ENCODE results near the gene HSD17B8.

The HSD17B8 gene

GRCh38 chr6:33198853-33199436 is 5.5 kb upstream of the HSD17B8 start:
- Histone ChIP-seq H3K36me3 (ENCODE audit: control insufficient read depth in 5 of 5, insufficient read depth in 5 of 5, low read length in 5 of 5) (peaks cover 7 to 63% (median 56%) of the 10 kb centered on the region in 5 donors), H3K27me3 (ENCODE audit: control insufficient read depth in 5 of 5, insufficient read depth in 4 of 5, low read length in 5 of 5) (no peaks in the 10 kb centered on the region), H3K9ac (ENCODE audit: low read length in 5 of 5) (peak overlapping the region in 3 of 5 donors; percentile 90 to 99 (median 95)), H3K4me3 (ENCODE audit: low read depth in 1 of 5, low read length in 5 of 5) (peak overlapping the region in 4 of 5 donors; percentile 91 to 95 (median 94)), H3K4me1 (ENCODE audit: control insufficient read depth in 5 of 5, insufficient read depth in 5 of 5, low read length in 5 of 5) (peaks cover 14 to 50% (median 43%) of the 10 kb centered on the region in 5 donors), H3K9me3 (ENCODE audit: control insufficient read depth in 5 of 5, low read length in 5 of 5) (no peaks in the 10 kb centered on the region), H3K27ac (ENCODE audit: low read depth, low read length) (peak overlapping the region; percentile 96)

GRCh38 chr6:33199687-33200218 is 4.7 kb upstream of the HSD17B8 start:
- H3K36me3 ChIP-seq (ENCODE audit: control insufficient read depth in 5 of 5, insufficient read depth in 5 of 5, low read length in 5 of 5) = peaks cover 7 to 55% (median 48%) of the 10 kb centered on the region in 5 donors
- peaks cover 17 to 57% (median 50%) of the 10 kb centered on the region in 5 donors for H3K4me1 ChIP-seq (ENCODE audit: control insufficient read depth in 5 of 5, insufficient read depth in 5 of 5, low read length in 5 of 5)
- H3K4me3 ChIP-seq (ENCODE audit: low read depth in 1 of 5, low read length in 5 of 5) = peak overlapping the region; percentile 91 to 95 (median 93)
- no peaks in the 10 kb centered on the region for H3K9me3 ChIP-seq (ENCODE audit: control insufficient read depth in 5 of 5, low read length in 5 of 5)
- no peaks in the 10 kb centered on the region for H3K27me3 ChIP-seq (ENCODE audit: control insufficient read depth in 5 of 5, insufficient read depth in 4 of 5, low read length in 5 of 5)
- H3K9ac ChIP-seq (ENCODE audit: low read length in 5 of 5) = peak overlapping the region; percentile 65 to 99 (median 95)
- H3K27ac ChIP-seq (ENCODE audit: low read depth, low read length) = peak overlapping the region; percentile 96

- Histone ChIP-seq H3K4me3 (ENCODE audit: low read depth in 1 of 5, low read length in 5 of 5) (peak within 1 kb of the TSS; percentile 91 to 95 (median 93)), H3K4me1 (ENCODE audit: control insufficient read depth in 5 of 5, insufficient read depth in 5 of 5, low read length in 5 of 5) (peaks cover 17 to 64% (median 57%) of the 10 kb centered on the region in 5 donors), H3K27me3 (ENCODE audit: control insufficient read depth in 5 of 5, insufficient read depth in 4 of 5, low read length in 5 of 5) (no peaks in the 10 kb centered on the region), H3K9ac (ENCODE audit: low read length in 5 of 5) (peak within 1 kb of the TSS; percentile 89 to 99 (median 96)), H3K9me3 (ENCODE audit: control insufficient read depth in 5 of 5, low read length in 5 of 5) (no peaks in the 10 kb centered on the region), H3K36me3 (ENCODE audit: control insufficient read depth in 5 of 5, insufficient read depth in 5 of 5, low read length in 5 of 5) (peaks cover 7 to 48% (median 40%) of the 10 kb centered on the region in 5 donors), H3K27ac (ENCODE audit: low read depth, low read length) (peak within 1 kb of the TSS; percentile 96)
These were observed 4.0 kb upstream of the HSD17B8 start, which contains the start of the genes RXRB and SLC39A7 for GRCh38 chr6:33200219-33201146. TSS of gene RXRB (minus strand) at chr6:33200665. CDS start at chr6:33200476, 189 bp downstream. TSS of gene SLC39A7 (plus strand) at chr6:33200867. CDS start at chr6:33201246, 379 bp downstream.

- no peaks in the 10 kb centered on the region for H3K9me3 ChIP-seq (ENCODE audit: control insufficient read depth in 5 of 5, low read length in 5 of 5)
- H3K27ac ChIP-seq (ENCODE audit: low read depth, low read length) = peak overlapping the region; percentile 96
- H3K4me3 ChIP-seq (ENCODE audit: low read depth in 1 of 5, low read length in 5 of 5) = peak overlapping the region; percentile 91 to 94 (median 92)
- H3K27me3 ChIP-seq (ENCODE audit: control insufficient read depth in 5 of 5, insufficient read depth in 4 of 5, low read length in 5 of 5) = no peaks in the 10 kb centered on the region
- peaks cover 7 to 41% (median 34%) of the 10 kb centered on the region in 5 donors for H3K36me3 ChIP-seq (ENCODE audit: control insufficient read depth in 5 of 5, insufficient read depth in 5 of 5, low read length in 5 of 5)
- H3K9ac ChIP-seq (ENCODE audit: low read length in 5 of 5) = peak overlapping the region; percentile 89 to 99 (median 96)
- H3K4me1 ChIP-seq (ENCODE audit: control insufficient read depth in 5 of 5, insufficient read depth in 5 of 5, low read length in 5 of 5) = peaks cover 17 to 64% (median 57%) of the 10 kb centered on the region in 5 donors
These were observed 3.3 kb upstream of the HSD17B8 start for GRCh38 chr6:33201147-33201545.

GRCh38 chr6:33201935-33202334 is 2.5 kb upstream of the HSD17B8 start:
- Histone ChIP-seq H3K9me3 (ENCODE audit: control insufficient read depth in 5 of 5, low read length in 5 of 5) (no peaks in the 10 kb centered on the region), H3K27ac (ENCODE audit: low read depth, low read length) (peak overlapping the region; percentile 96), H3K36me3 (ENCODE audit: control insufficient read depth in 5 of 5, insufficient read depth in 5 of 5, low read length in 5 of 5) (peaks cover 7 to 34% (median 28%) of the 10 kb centered on the region in 5 donors), H3K27me3 (ENCODE audit: control insufficient read depth in 5 of 5, insufficient read depth in 4 of 5, low read length in 5 of 5) (no peaks in the 10 kb centered on the region), H3K4me3 (ENCODE audit: low read depth in 1 of 5, low read length in 5 of 5) (peak overlapping the region; percentile 91 to 94 (median 92)), H3K9ac (ENCODE audit: low read length in 5 of 5) (peak overlapping the region in 3 of 5 donors; percentile 22 to 98 (median 90)), H3K4me1 (ENCODE audit: control insufficient read depth in 5 of 5, insufficient read depth in 5 of 5, low read length in 5 of 5) (peaks cover 17 to 64% (median 57%) of the 10 kb centered on the region in 5 donors)

- peaks cover 7 to 26% (median 19%) of the 10 kb centered on the region in 5 donors for H3K36me3 ChIP-seq (ENCODE audit: control insufficient read depth in 5 of 5, insufficient read depth in 5 of 5, low read length in 5 of 5)
- H3K4me1 ChIP-seq (ENCODE audit: control insufficient read depth in 5 of 5, insufficient read depth in 5 of 5, low read length in 5 of 5) = peaks cover 17 to 65% (median 57%) of the 10 kb centered on the region in 5 donors
- H3K9ac ChIP-seq (ENCODE audit: low read length in 5 of 5) = peak overlapping the region in 1 of 5 donors; percentile 16
- H3K4me3 ChIP-seq (ENCODE audit: low read depth in 1 of 5, low read length in 5 of 5) = no peak overlapping the region
- H3K27ac ChIP-seq (ENCODE audit: low read depth, low read length) = no peak overlapping the region
- no peaks in the 10 kb centered on the region for H3K9me3 ChIP-seq (ENCODE audit: control insufficient read depth in 5 of 5, low read length in 5 of 5)
- H3K27me3 ChIP-seq (ENCODE audit: control insufficient read depth in 5 of 5, insufficient read depth in 4 of 5, low read length in 5 of 5) = no peaks in the 10 kb centered on the region
These were observed 1.7 kb upstream of the HSD17B8 start for GRCh38 chr6:33202799-33203198.

GRCh38 chr6:33203443-33204164 is 851 bp upstream of the HSD17B8 start:
- Histone ChIP-seq H3K9ac (ENCODE audit: low read length in 5 of 5) (no peak overlapping the region), H3K27ac (ENCODE audit: low read depth, low read length) (peak overlapping the region; percentile 50), H3K4me3 (ENCODE audit: low read depth in 1 of 5, low read length in 5 of 5) (peak overlapping the region in 1 of 5 donors; percentile 11), H3K36me3 (ENCODE audit: control insufficient read depth in 5 of 5, insufficient read depth in 5 of 5, low read length in 5 of 5) (peaks cover 7 to 23% (median 19%) of the 10 kb centered on the region in 5 donors), H3K27me3 (ENCODE audit: control insufficient read depth in 5 of 5, insufficient read depth in 4 of 5, low read length in 5 of 5) (no peaks in the 10 kb centered on the region), H3K9me3 (ENCODE audit: control insufficient read depth in 5 of 5, low read length in 5 of 5) (no peaks in the 10 kb centered on the region), H3K4me1 (ENCODE audit: control insufficient read depth in 5 of 5, insufficient read depth in 5 of 5, low read length in 5 of 5) (peaks cover 17 to 60% (median 52%) of the 10 kb centered on the region in 5 donors)

GRCh38 chr6:33204165-33204414 is 365 bp upstream of the HSD17B8 start:
- peaks cover 7 to 23% (median 19%) of the 10 kb centered on the region in 5 donors for H3K36me3 ChIP-seq (ENCODE audit: control insufficient read depth in 5 of 5, insufficient read depth in 5 of 5, low read length in 5 of 5)
- peaks cover 17 to 60% (median 53%) of the 10 kb centered on the region in 5 donors for H3K4me1 ChIP-seq (ENCODE audit: control insufficient read depth in 5 of 5, insufficient read depth in 5 of 5, low read length in 5 of 5)
- peak overlapping the region in 2 of 5 donors; percentile 11 to 88 for H3K4me3 ChIP-seq (ENCODE audit: low read depth in 1 of 5, low read length in 5 of 5)
- peak overlapping the region; percentile 50 for H3K27ac ChIP-seq (ENCODE audit: low read depth, low read length)
- H3K9me3 ChIP-seq (ENCODE audit: control insufficient read depth in 5 of 5, low read length in 5 of 5) = no peaks in the 10 kb centered on the region
- no peak overlapping the region for H3K9ac ChIP-seq (ENCODE audit: low read length in 5 of 5)
- no peaks in the 10 kb centered on the region for H3K27me3 ChIP-seq (ENCODE audit: control insufficient read depth in 5 of 5, insufficient read depth in 4 of 5, low read length in 5 of 5)

All from subcutaneous abdominal adipose tissue (tissue), 5 donors.